Fibroblast of lung (primary cell): ENCODE measurements around the gene PYGL. TPM values are rescaled to one million over a fixed set of nuclear protein-coding genes. Genes with fewer than 3 reads are reported as not detected.
"Not testable (repeated sequence)": the region's sequence is repeated elsewhere in the genome, so short reads cannot be mapped to it uniquely, and the experiment has no call there.

Source experiments
- DNase-seq, 2 donors: peaks; one replicate each; pipeline versions ENCODE4 v3.0.0 to v3.0.0-alpha.2; 2010; ENCODE audit warnings: low read depth in 2 of 2
- H2AFZ ChIP-seq: 2 replicates; pipeline ENCODE4 v1.5.1; 2012; ENCODE audit warnings: low read length, control low read depth, inconsistent platforms
- H3K27ac ChIP-seq: 2 replicates; pipeline ENCODE4 v1.5.1; 2011; ENCODE audit warnings: low read length, control low read depth; ENCODE audit not compliant: insufficient read depth
- H3K27me3 ChIP-seq: 2 replicates; pipeline ENCODE4 v1.5.1; 2011; ENCODE audit warnings: mild to moderate bottlenecking, low read length; ENCODE audit not compliant: control insufficient read depth, insufficient read depth
- H3K36me3 ChIP-seq: 2 replicates; pipeline ENCODE4 v1.5.1; 2011; ENCODE audit warnings: low read length; ENCODE audit not compliant: control insufficient read depth, insufficient read depth
- H3K4me1 ChIP-seq: 2 replicates; pipeline ENCODE4 v1.5.1; 2011; ENCODE audit warnings: low read length; ENCODE audit not compliant: control insufficient read depth, insufficient read depth; ENCODE audit errors: extremely low read depth
- H3K4me2 ChIP-seq: 2 replicates; pipeline ENCODE4 v1.5.1; 2011; ENCODE audit warnings: low read length, control low read depth; ENCODE audit not compliant: insufficient read depth; ENCODE audit errors: extremely low read depth
- H3K4me3 ChIP-seq, 4 experiments: fragments of 200-600 bp in 1 of 4; sonication (generic) in 1 of 4; replicated peaks in 1 of 4; 2 replicates each; pipeline ENCODE4 v1.5.1; 2011 to 2016; ENCODE audit warnings: low read length in 4 of 4, low read depth in 3 of 4, mild to moderate bottlenecking in 3 of 4, control low read depth in 2 of 4, inconsistent platforms in 1 of 4, mixed read lengths in 1 of 4; ENCODE audit not compliant: insufficient read depth in 1 of 4; ENCODE audit errors: control extremely low read depth in 1 of 4
- H3K79me2 ChIP-seq: 2 replicates; pipeline ENCODE4 v1.5.1; 2012; ENCODE audit warnings: mild to moderate bottlenecking, low read length, inconsistent platforms; ENCODE audit not compliant: control insufficient read depth, insufficient read depth
- H3K9ac ChIP-seq: 2 replicates; pipeline ENCODE4 v1.5.1; 2011; ENCODE audit warnings: mild to moderate bottlenecking, low read length, control low read depth; ENCODE audit not compliant: insufficient read depth
- H3K9me3 ChIP-seq: 2 replicates; pipeline ENCODE4 v1.5.1; 2012; ENCODE audit warnings: low read depth, low read length; ENCODE audit not compliant: control insufficient read depth, insufficient read depth
- H4K20me1 ChIP-seq: 2 replicates; pipeline ENCODE4 v1.5.1; 2011; ENCODE audit warnings: low read length; ENCODE audit not compliant: control insufficient read depth, insufficient read depth; ENCODE audit errors: extremely low read depth
- EZH2 ChIP-seq: IDR thresholded peaks from 2 replicates; pipeline ENCODE4 v1.5.1; 2012; ENCODE audit warnings: low read length, control low read depth, mild to moderate bottlenecking; ENCODE audit errors: missing control alignments
- polyA plus RNA-seq, 2 donors: library from polyadenylated mRNA; depleted of rRNA in 1 of 2; stranded (reverse) in 1 of 2; unstranded in 1 of 2; fragments of >200 nt; gene quantifications; 2 replicates each; pipeline ENCODE4 v1.2.1, GENCODE V29; 2011 to 2012; ENCODE audit warnings: missing spikeins in 1 of 2
- total RNA-seq: library from RNA; depleted of rRNA; stranded (reverse); fragments of >200 nt; gene quantifications from 2 replicates; pipeline ENCODE4 v1.2.1, GENCODE V29; 2014
- TF ChIP-seq, protein P1 (sequence below), 2 donors: IDR thresholded peaks in 1 of 2; conservative IDR thresholded peaks in 1 of 2; 1 replicate in 1 of 2; 2 replicates in 1 of 2; pipeline ENCODE4 v1.5.1; 2011 to 2012; ENCODE audit warnings: low read length in 2 of 2, control low read depth in 1 of 2, inconsistent platforms in 1 of 2, low read depth in 1 of 2, mild to moderate bottlenecking in 1 of 2

The PYGL gene
- total and polyA plus RNA-seq, 2 donors (not counting 1 experiment from before 2014, with no cell fraction given), result 56.2 to 76.8 TPM

DNA sequence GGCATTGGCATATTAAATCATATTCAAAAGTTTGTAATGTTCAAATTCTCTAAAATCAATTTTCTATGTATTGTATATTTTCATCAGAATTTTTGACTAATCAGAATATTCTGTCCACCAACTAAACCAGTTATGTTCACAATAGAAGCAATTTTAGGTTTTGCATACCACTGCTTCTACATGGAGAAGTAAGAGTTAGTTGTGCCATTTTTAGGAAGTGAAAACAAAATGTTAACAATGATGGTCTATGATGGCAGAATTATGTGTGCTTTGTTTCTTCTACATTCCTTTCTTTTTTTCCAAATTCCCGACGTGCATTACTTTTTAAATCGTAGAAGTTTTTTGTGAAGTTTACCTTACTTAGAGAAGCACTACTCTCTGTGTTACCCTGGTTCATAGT, 42.9 kb downstream of the PYGL start:
- H2AFZ ChIP-seq, result no peak overlapping the region
- TF ChIP-seq EZH2, result no peak
- TF ChIP-seq, protein P1, sequence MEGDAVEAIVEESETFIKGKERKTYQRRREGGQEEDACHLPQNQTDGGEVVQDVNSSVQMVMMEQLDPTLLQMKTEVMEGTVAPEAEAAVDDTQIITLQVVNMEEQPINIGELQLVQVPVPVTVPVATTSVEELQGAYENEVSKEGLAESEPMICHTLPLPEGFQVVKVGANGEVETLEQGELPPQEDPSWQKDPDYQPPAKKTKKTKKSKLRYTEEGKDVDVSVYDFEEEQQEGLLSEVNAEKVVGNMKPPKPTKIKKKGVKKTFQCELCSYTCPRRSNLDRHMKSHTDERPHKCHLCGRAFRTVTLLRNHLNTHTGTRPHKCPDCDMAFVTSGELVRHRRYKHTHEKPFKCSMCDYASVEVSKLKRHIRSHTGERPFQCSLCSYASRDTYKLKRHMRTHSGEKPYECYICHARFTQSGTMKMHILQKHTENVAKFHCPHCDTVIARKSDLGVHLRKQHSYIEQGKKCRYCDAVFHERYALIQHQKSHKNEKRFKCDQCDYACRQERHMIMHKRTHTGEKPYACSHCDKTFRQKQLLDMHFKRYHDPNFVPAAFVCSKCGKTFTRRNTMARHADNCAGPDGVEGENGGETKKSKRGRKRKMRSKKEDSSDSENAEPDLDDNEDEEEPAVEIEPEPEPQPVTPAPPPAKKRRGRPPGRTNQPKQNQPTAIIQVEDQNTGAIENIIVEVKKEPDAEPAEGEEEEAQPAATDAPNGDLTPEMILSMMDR (conservative IDR thresholded peaks at IDR 0.05 in 1 of 2, IDR thresholded peaks at IDR 0.05 in 1 of 2; ENCODE audit: low read depth in 1 of 2, low read length in 2 of 2), result no peak
- H3K4me3 ChIP-seq, result no peak overlapping the region
- no peak overlapping the region for H3K27ac ChIP-seq
- H4K20me1 ChIP-seq, result no peaks in the 10 kb centered on the region
- DNase-seq, result no peak
- no peak overlapping the region for H3K9ac ChIP-seq
- H3K36me3 ChIP-seq, result no peaks in the 10 kb centered on the region
- H3K9me3 ChIP-seq, result no peaks in the 10 kb centered on the region
- no peaks in the 10 kb centered on the region for H3K27me3 ChIP-seq
- H3K4me2 ChIP-seq, result no peak overlapping the region
- H3K4me1 ChIP-seq, result no peaks in the 10 kb centered on the region
- no peaks in the 10 kb centered on the region for H3K79me2 ChIP-seq

DNA sequence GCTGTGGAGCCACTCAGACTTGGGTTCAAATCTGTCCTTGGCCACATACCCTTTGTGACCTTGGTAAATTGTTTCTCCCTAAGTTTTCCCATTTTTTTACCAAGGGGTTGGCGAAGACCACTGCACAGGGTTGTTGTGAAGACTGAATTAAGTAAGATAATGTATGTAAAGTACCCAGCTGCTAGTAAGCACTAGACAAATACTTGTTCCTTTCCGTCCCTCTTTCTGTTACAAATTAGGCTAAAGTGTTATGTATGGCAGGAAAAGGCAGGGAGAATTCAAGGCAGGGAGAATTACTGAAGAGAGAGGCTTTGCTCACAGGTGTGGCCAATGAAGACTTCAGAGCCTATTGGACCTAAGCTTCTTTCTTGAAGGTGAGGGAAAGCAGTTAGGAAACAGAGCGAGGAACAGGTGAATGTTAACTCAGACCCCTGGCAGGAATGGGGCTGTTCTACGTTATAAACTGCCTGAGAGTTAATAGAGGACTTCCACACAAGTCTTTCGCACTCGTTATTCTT, 46.6 kb downstream of the PYGL start:
- Histone ChIP-seq H4K20me1 (no peaks in the 10 kb centered on the region), H3K79me2 (no peaks in the 10 kb centered on the region), H2AFZ (no peak overlapping the region), H3K4me2 (no peak overlapping the region), H3K27ac (no peak overlapping the region), H3K4me1 (no peaks in the 10 kb centered on the region), H3K36me3 (no peaks in the 10 kb centered on the region), H3K9ac (no peak overlapping the region), H3K27me3 (no peaks in the 10 kb centered on the region), H3K4me3 (no peak overlapping the region), H3K9me3 (no peaks in the 10 kb centered on the region)
- no peak for DNase-seq
- TF ChIP-seq, protein P1 (conservative IDR thresholded peaks at IDR 0.05 in 1 of 2, IDR thresholded peaks at IDR 0.05 in 1 of 2; ENCODE audit: low read depth in 1 of 2, low read length in 2 of 2), result no peak
- TF ChIP-seq EZH2, result no peak

DNA sequence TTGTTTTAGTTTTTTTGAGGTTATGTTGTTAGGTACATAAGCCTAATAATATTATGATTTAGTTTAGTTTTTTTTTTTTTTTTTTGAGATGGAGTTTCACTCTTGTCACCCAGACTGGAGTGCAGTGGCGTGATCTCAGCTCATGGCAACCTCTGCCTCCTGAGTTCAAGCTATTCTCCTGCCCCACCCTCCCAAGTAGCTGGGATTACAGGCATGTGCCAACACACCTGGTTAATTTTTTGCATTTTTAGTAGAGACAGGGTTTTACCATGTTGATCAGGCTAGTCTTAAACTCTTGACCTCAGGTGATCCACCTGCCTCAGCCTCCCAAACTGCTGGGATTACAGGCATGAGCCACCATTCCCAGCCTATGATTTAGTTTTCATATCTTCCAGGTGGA, 47.3 kb downstream of the PYGL start:
- not testable (repeated sequence) for H3K9ac ChIP-seq, H2AFZ ChIP-seq, H3K36me3 ChIP-seq, H3K79me2 ChIP-seq, DNase-seq, H4K20me1 ChIP-seq, H3K4me1 ChIP-seq, H3K4me3 ChIP-seq, H3K9me3 ChIP-seq, H3K27ac ChIP-seq, H3K27me3 ChIP-seq, H3K4me2 ChIP-seq

DNA sequence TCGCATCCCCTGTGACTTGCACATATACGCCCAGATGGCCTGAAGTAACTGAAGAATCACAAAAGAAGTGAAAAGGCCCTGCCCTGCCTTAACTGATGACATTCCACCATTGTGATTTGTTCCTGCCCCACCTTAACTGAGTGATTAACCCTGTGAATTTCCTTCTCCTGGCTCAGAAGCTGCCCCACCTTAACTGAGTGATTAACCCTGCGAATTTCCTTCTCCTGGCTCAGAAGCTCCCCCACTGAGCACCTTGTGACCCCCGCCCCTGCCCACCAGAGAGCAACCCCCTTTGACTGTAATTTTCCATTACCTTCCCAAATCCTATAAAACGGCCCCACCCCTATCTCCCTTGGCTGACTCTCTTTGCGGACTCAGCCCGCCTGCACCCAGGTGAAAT, 47.9 kb downstream of the PYGL start:
- not testable (repeated sequence) for H3K27ac ChIP-seq, H3K79me2 ChIP-seq, H4K20me1 ChIP-seq, H3K4me3 ChIP-seq, H3K9ac ChIP-seq, H3K27me3 ChIP-seq, H3K9me3 ChIP-seq, H3K4me2 ChIP-seq, DNase-seq, H3K4me1 ChIP-seq, H2AFZ ChIP-seq, H3K36me3 ChIP-seq
